ENCODE results near the gene CNGA2.

Gene CNGA2

GRCh38 chrX:151734446-151734845, at the start of gene CNGA2:
TSS of gene CNGA2 (plus strand) at chrX:151734746. CDS start at chrX:151738484, 3,738 bp downstream.
- TF ChIP-seq, protein P1, sequence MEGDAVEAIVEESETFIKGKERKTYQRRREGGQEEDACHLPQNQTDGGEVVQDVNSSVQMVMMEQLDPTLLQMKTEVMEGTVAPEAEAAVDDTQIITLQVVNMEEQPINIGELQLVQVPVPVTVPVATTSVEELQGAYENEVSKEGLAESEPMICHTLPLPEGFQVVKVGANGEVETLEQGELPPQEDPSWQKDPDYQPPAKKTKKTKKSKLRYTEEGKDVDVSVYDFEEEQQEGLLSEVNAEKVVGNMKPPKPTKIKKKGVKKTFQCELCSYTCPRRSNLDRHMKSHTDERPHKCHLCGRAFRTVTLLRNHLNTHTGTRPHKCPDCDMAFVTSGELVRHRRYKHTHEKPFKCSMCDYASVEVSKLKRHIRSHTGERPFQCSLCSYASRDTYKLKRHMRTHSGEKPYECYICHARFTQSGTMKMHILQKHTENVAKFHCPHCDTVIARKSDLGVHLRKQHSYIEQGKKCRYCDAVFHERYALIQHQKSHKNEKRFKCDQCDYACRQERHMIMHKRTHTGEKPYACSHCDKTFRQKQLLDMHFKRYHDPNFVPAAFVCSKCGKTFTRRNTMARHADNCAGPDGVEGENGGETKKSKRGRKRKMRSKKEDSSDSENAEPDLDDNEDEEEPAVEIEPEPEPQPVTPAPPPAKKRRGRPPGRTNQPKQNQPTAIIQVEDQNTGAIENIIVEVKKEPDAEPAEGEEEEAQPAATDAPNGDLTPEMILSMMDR (IDR thresholded peaks at IDR 0.05; ENCODE audit: extremely low read depth, insufficient read depth, missing control alignments) = no peak
- no peak for DNase-seq (ENCODE audit: low spot score)
- in situ Hi-C loops (cut with MboI; ENCODE audit: low pct_unique_long_range_greater_than_20kb, low sequenced_read_pairs, unreplicated experiment) = no loop called here

DNA sequence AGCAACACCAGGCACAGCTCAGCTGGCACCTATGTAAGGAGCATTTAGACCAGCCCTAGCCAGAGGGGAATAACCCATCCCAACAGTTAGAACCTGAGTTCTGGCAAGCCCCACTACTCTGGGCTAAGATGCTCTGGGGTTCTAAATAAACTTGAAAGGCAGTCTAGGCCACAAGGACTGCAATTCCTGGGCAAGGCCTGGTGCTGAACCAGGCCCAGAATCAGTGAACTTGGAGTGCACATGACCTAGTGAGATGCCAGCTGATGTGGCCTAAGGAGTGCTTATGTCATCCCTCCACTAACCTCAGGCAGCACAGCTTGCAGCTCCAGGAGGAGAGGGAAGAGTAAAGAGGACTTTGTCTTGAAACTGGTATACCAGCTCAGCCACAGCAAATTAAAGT, 46.9 kb upstream of the CNGA2 start:
- in situ Hi-C loops (cut with MboI; ENCODE audit: low pct_unique_long_range_greater_than_20kb, low sequenced_read_pairs, unreplicated experiment) = loop anchor here (25.0 kb wide), 1 partner anchor 525 kb away; no protein-coding TSS in a partner anchor
- TF ChIP-seq, protein P1 (IDR thresholded peaks at IDR 0.05; ENCODE audit: extremely low read depth, insufficient read depth, missing control alignments) = no peak
- no peak for DNase-seq (ENCODE audit: low spot score)

GRCh38 chrX:151688695-151689094, 45.9 kb upstream of the CNGA2 start:
- no peak for DNase-seq (ENCODE audit: low spot score)
- TF ChIP-seq, protein P1 (IDR thresholded peaks at IDR 0.05; ENCODE audit: extremely low read depth, insufficient read depth, missing control alignments) = no peak

GRCh38 chrX:151692825-151693224, 41.7 kb upstream of the CNGA2 start:
- no peak for DNase-seq (ENCODE audit: low spot score)
- in situ Hi-C loops (cut with MboI; ENCODE audit: low pct_unique_long_range_greater_than_20kb, low sequenced_read_pairs, unreplicated experiment) = loop anchor here (25.0 kb wide), 1 partner anchor 531 kb away; no protein-coding TSS in a partner anchor
- TF ChIP-seq, protein P1 (IDR thresholded peaks at IDR 0.05; ENCODE audit: extremely low read depth, insufficient read depth, missing control alignments) = no peak

More at GRCh38 chrX:151688695-151689094, 45.9 kb upstream of the CNGA2 start:
- in situ Hi-C loops (cut with MboI; ENCODE audit: low pct_unique_long_range_greater_than_20kb, low sequenced_read_pairs, unreplicated experiment) = loop anchor here (25.0 kb wide), 1 partner anchor 526 kb away; no protein-coding TSS in a partner anchor

- in situ Hi-C loops (cut with MboI; ENCODE audit: low pct_unique_long_range_greater_than_20kb, low sequenced_read_pairs, unreplicated experiment) = loop anchor here (25.0 kb wide), 1 partner anchor 532 kb away; no protein-coding TSS in a partner anchor
Observed at GRCh38 chrX:151694121-151694520, 40.4 kb upstream of the CNGA2 start.

DNA sequence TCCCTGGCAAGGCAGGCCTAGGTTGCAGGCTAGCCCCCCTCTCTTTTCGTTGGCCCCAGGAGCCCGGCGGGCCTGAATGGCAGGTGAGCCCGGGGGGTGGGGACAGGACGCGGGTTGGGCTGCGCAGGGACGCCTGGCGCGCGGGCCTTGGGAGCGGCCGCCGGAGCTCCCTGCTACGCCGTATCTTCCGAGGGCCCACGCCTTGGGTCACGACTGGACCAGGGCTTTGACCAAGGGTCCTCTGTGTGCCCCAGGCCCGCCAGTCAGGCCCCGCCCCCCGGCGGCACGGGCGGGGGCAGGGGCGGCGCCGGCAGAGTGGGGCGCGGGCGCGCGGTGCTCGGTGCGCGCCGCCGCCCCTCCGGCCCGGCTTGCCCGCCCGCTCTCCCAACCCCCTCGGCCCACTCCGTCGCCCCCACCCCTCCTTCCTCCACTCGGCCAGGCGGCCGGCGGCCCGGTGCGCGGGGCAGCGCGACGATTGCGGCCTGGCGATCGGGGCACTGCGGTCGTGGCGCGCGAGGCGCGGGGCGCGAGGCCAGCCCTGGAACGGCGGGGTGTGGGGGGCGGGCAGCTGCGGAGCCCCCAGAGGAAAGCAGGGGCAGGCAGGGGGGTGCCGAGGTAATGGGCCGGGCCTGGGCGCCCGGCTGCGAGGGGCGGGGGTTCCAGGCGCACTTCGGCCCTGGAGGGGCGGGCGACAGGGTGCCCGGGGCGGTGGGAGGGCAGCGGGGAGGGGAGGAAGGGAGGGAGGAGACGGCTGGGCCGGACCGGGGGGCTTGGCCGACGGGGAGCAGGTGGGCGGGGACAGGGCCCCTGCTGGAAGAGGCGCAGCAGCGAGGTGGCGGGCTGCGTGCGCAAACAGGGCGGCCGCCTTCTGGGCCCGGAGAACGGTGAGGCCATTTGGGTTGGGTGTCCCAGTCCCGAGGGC, 39.6 kb upstream of the CNGA2 start, which contains the start of gene PRRG3:
Gene PRRG3, plus strand, starts transcription at position 798 of the 922 bp plus-strand sequence. CDS start 3,357 bp downstream, outside the sequence.
- DNase-seq (ENCODE audit: low spot score) = no peak
- in situ Hi-C loops (cut with MboI; ENCODE audit: low pct_unique_long_range_greater_than_20kb, low sequenced_read_pairs, unreplicated experiment) = loop anchor here (25.0 kb wide), 1 partner anchor 533 kb away; no protein-coding TSS in a partner anchor
- TF ChIP-seq, protein P1 (IDR thresholded peaks at IDR 0.05; ENCODE audit: extremely low read depth, insufficient read depth, missing control alignments) = no peak

More at GRCh38 chrX:151694121-151694520, 40.4 kb upstream of the CNGA2 start:
- DNase-seq (ENCODE audit: low spot score) = no peak
- TF ChIP-seq, protein P1 (IDR thresholded peaks at IDR 0.05; ENCODE audit: extremely low read depth, insufficient read depth, missing control alignments) = no peak

Measured in GM13977 (cell line).